ENCODE data around the gene ZNF506.
"Not testable (repeated sequence)": the region's sequence is repeated elsewhere in the genome, so short reads cannot be mapped to it uniquely, and the experiment has no call there.

ZNF506 gene

GRCh38 chr19:19821366-19821951 is at the start of gene ZNF506:
TSS of gene ZNF506 (minus strand) at chr19:19821750. CDS start at chr19:19821603, 147 bp downstream.
- peak; percentile 92 for DNase-seq

GRCh38 chr19:19870086-19870485 is 48.5 kb upstream of the ZNF506 start:
- not testable (repeated sequence) for DNase-seq

- DNase-seq: peak; percentile 63
Measured at GRCh38 chr19:19866611-19867248, 45.2 kb upstream of the ZNF506 start.

GRCh38 chr19:19865750-19866610 is 44.4 kb upstream of the ZNF506 start, which contains the start of gene ZNF253:
TSS of gene ZNF253 (plus strand) at chr19:19865882. CDS start at chr19:19865997, 115 bp downstream.
- DNase-seq: peak; percentile 93

- DNase-seq: peak; percentile 25
Measured at GRCh38 chr19:19860756-19861390, 39.3 kb upstream of the ZNF506 start.

GRCh38 chr19:19858751-19859150 is 37.2 kb upstream of the ZNF506 start:
- no peak for DNase-seq

- not testable (repeated sequence) for DNase-seq
Measured at GRCh38 chr19:19851740-19852139, 30.2 kb upstream of the ZNF506 start.

GRCh38 chr19:19849056-19849455 is 27.5 kb upstream of the ZNF506 start:
- DNase-seq: no peak

GRCh38 chr19:19847781-19848180 is 26.2 kb upstream of the ZNF506 start:
- DNase-seq: no peak

GRCh38 chr19:19835560-19836038 is 14.0 kb upstream of the ZNF506 start:
- no peak for DNase-seq

GRCh38 chr19:19826875-19827274 is 5.3 kb upstream of the ZNF506 start:
- DNase-seq: no peak

- no peak for DNase-seq
Measured at GRCh38 chr19:19823916-19824315, 2.4 kb upstream of the ZNF506 start.

GRCh38 chr19:19821976-19822375 is 426 bp upstream of the ZNF506 start:
- not testable (repeated sequence) for DNase-seq

GRCh38 chr19:19820774-19821320 is 703 bp downstream of the ZNF506 start:
- DNase-seq: no peak

- peak; percentile 10 for DNase-seq
Measured at GRCh38 chr19:19817357-19817756, 4.2 kb downstream of the ZNF506 start.

GRCh38 chr19:19816679-19817078 is 4.9 kb downstream of the ZNF506 start:
- DNase-seq: no peak

GRCh38 chr19:19811999-19812398 is 9.6 kb downstream of the ZNF506 start:
- not testable (repeated sequence) for DNase-seq

- no peak for DNase-seq
Measured at GRCh38 chr19:19805480-19805879, 16.1 kb downstream of the ZNF506 start.

- DNase-seq: no peak
Measured at GRCh38 chr19:19788015-19788414, 33.5 kb downstream of the ZNF506 start.

GRCh38 chr19:19785476-19785875 is 36.1 kb downstream of the ZNF506 start:
- DNase-seq: not testable (repeated sequence)

- DNase-seq: no peak
Measured at GRCh38 chr19:19782783-19783182, 38.8 kb downstream of the ZNF506 start.

GRCh38 chr19:19781791-19782190 is 39.8 kb downstream of the ZNF506 start:
- not testable (repeated sequence) for DNase-seq

- no peak for DNase-seq
Measured at GRCh38 chr19:19778666-19779065, 42.9 kb downstream of the ZNF506 start.

Data from activated CD4-positive, alpha-beta T cell treated with anti-CD3 and anti-CD28 coated beads, Interleukin-2, amount 50 U/mL, for 16 hours (primary cell).